ENCODE measurements around the gene EPHA8. TPM values are rescaled to one million over a fixed set of nuclear protein-coding genes. Genes with fewer than 3 reads are reported as not detected.
A peak's percentile ranks its signal among the peaks of the same experiment; 100 is the strongest.

The EPHA8 gene
- total RNA-seq, 2 donors from 2014 or later: 0.05 to 4.1 TPM

DNA sequence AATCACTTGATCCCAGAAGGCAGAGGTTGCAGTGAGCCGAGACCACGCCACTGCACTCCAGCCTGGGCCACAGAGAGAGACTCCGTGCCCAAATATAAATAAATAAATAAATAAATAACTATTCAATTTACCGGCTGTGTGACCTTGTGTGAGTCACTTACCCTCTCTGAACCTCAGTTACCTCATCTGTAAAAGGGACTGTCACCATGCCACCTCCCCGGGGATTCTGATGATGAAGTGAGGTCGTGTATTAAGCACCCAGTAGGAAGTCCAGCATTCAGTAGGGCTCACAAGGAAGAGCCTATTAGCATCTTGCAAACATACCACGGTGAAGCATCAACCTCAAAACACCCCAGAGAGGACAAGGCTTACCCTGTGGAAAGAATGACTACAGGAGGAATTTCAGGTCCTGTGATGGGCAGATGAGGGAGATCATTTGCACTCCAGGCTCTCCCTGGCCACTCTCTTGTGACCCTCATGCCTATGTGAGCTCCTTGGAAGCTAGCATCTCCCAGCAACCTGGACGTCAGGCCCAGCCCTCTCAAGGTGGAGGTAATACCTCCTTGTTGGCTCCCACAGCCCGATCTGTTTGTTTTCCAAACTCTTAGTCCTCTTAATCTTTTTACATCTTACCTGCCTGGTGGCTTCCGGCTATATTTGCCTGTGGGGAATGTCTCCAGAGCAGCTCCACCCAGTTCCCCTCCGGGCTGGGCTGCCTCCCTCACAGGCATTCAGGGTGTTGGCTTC lies 65.6 kb downstream of the EPHA8 start:
- Histone ChIP-seq H3K4me3 (no peak overlapping the region), H3K36me3 (no peaks in the 10 kb centered on the region), H3K9me3 (no peaks in the 10 kb centered on the region), H3K4me1 (replicated peaks) (no peaks in the 10 kb centered on the region), H3K27me3 (replicated peaks; ENCODE audit: insufficient read depth) (peaks cover 8% of the 10 kb centered on the region), H3K27ac (no peak overlapping the region)
- TF ChIP-seq, protein P1, sequence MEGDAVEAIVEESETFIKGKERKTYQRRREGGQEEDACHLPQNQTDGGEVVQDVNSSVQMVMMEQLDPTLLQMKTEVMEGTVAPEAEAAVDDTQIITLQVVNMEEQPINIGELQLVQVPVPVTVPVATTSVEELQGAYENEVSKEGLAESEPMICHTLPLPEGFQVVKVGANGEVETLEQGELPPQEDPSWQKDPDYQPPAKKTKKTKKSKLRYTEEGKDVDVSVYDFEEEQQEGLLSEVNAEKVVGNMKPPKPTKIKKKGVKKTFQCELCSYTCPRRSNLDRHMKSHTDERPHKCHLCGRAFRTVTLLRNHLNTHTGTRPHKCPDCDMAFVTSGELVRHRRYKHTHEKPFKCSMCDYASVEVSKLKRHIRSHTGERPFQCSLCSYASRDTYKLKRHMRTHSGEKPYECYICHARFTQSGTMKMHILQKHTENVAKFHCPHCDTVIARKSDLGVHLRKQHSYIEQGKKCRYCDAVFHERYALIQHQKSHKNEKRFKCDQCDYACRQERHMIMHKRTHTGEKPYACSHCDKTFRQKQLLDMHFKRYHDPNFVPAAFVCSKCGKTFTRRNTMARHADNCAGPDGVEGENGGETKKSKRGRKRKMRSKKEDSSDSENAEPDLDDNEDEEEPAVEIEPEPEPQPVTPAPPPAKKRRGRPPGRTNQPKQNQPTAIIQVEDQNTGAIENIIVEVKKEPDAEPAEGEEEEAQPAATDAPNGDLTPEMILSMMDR (IDR thresholded peaks at IDR 0.05): no peak
- TF ChIP-seq POLR2A (IDR thresholded peaks at IDR 0.05) (no peak), POLR2AphosphoS5 (IDR thresholded peaks at IDR 0.05) (no peak)
- intact Hi-C loops (cut with DNase I): no loop called here
- WGBS: 49% methylated on average over 11 of the region's 11 CpGs
- DNase-seq (ENCODE audit: low spot score): peak; percentile 13

DNA sequence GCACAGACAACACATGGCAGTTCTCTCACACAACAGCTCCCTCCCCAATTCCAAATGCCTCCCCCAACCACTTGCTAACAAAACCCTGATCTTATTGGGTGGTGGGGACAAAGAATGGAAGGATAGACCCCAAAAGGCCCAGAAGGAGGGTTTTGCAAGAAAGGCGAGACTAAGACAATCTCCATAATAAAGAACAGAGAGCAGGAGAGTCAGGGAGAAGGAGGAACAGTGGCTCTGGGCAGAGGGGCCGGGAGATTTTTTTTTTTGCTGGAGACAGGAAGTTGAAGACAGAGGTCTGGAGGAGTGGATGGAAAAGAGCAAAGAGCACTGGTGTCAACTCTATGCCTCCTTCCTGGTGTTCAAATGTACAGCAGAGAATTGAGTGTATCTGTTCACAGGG lies 66.6 kb downstream of the EPHA8 start:
- WGBS: 59% methylated on average over 2 of the region's 2 CpGs
- intact Hi-C loops (cut with DNase I): no loop called here
- TF ChIP-seq, protein P1 (IDR thresholded peaks at IDR 0.05): no peak
- no peak for TF ChIP-seq POLR2AphosphoS5 (IDR thresholded peaks at IDR 0.05)
- TF ChIP-seq POLR2A (IDR thresholded peaks at IDR 0.05): no peak
- H3K4me3 ChIP-seq: no peak overlapping the region
- H3K4me1 ChIP-seq (replicated peaks): no peaks in the 10 kb centered on the region
- no peaks in the 10 kb centered on the region for H3K36me3 ChIP-seq
- DNase-seq (ENCODE audit: low spot score): no peak
- no peak overlapping the region for H3K27ac ChIP-seq
- peaks cover 8% of the 10 kb centered on the region for H3K27me3 ChIP-seq (replicated peaks; ENCODE audit: insufficient read depth)
- no peaks in the 10 kb centered on the region for H3K9me3 ChIP-seq

DNA sequence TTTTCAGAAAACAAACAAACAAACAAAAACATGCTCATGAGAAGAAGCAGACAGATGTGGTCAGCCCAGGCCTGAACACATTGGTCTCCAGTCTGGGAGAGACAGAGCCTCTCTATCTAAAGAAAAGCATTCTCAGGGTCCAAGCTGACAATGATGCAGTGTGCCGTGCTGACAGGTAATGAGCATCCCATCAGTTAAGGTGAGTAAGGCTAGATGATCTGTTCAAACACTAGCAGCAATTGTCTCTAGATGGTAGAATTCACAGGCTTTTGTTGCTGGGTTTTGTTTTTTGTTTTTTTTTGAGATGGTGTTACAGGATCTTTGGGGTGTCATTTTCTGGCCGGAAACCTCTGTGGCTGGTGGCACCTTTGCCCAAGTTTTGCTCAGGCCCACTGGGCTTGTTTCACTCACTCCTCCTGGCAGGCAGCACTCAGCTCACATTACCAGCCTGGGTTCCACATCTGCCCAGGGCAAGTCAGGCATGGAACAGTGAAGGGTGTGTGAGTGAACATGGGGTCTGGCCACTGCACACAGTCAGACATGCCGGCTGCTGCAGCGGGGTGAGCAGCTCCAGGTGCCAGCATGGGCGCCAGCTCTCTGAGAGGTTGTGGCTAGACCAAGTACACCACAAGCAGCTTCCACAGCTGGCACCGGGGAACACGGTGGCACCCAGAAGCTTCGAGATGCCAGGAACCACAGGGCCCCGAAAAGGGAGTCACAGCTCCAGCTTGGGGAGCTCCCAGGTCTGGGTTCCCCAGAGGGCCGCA lies 70.6 kb downstream of the EPHA8 start:
- H3K4me1 ChIP-seq (replicated peaks): no peaks in the 10 kb centered on the region
- H3K27ac ChIP-seq: no peak overlapping the region
- H3K27me3 ChIP-seq (replicated peaks; ENCODE audit: insufficient read depth): no peaks in the 10 kb centered on the region
- intact Hi-C loops (cut with DNase I): no loop called here
- no peaks in the 10 kb centered on the region for H3K9me3 ChIP-seq
- TF ChIP-seq, protein P1 (IDR thresholded peaks at IDR 0.05): no peak
- TF ChIP-seq POLR2A (IDR thresholded peaks at IDR 0.05) (no peak), POLR2AphosphoS5 (IDR thresholded peaks at IDR 0.05) (no peak)
- H3K36me3 ChIP-seq: no peaks in the 10 kb centered on the region
- WGBS: 83% methylated on average over 10 of the region's 10 CpGs
- no peak overlapping the region for H3K4me3 ChIP-seq
- no peak for DNase-seq (ENCODE audit: low spot score)

DNA sequence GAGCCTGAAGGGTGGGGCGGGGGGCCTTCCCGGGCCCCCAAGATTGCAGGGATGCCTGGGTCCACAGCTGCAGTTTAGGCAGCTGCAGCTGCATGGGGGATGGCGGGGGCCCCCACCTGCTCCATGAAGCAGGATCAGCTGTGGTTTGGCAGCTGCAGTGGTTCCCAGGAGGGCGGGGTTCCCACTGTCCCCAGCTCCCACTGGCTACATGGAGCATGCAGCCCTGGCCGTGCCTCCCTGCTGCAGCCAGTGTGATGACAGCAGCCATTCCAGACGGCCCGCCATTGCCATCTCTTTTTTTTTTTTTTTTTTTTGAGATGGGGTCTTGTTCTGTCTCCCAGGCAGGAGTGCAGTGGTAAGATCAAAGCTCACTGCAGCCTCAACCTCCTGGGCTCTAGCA lies 72.1 kb downstream of the EPHA8 start:
- 56% methylated on average over 6 of the region's 7 CpGs for WGBS
- TF ChIP-seq POLR2AphosphoS5 (IDR thresholded peaks at IDR 0.05): no peak
- TF ChIP-seq, protein P1 (IDR thresholded peaks at IDR 0.05): no peak
- no peak for TF ChIP-seq POLR2A (IDR thresholded peaks at IDR 0.05)
- Histone ChIP-seq H3K27ac (no peak overlapping the region), H3K9me3 (no peaks in the 10 kb centered on the region), H3K36me3 (no peaks in the 10 kb centered on the region), H3K4me1 (replicated peaks) (no peaks in the 10 kb centered on the region), H3K4me3 (no peak overlapping the region), H3K27me3 (replicated peaks; ENCODE audit: insufficient read depth) (no peaks in the 10 kb centered on the region)
- DNase-seq (ENCODE audit: low spot score): no peak
- intact Hi-C loops (cut with DNase I): no loop called here
